H1 (cell line): Measurements from ENCODE around the gene TMCC1. TPM values are rescaled to one million over a fixed set of nuclear protein-coding genes. Genes with fewer than 3 reads are reported as not detected.

Source experiments
- BRCA1 ChIP-seq: IDR thresholded peaks from 2 replicates; pipeline ENCODE4 v1.6.1; 2012; ENCODE audit warnings: low read depth, low read length, improper control_type of control experiment
- CHD7 ChIP-seq: fragments of 300-600 bp; sonication (generic); IDR thresholded peaks from 2 replicates; pipeline ENCODE4 v1.7.1; 2012; ENCODE audit warnings: low read length, moderate library complexity, mild to moderate bottlenecking, inconsistent platforms; ENCODE audit not compliant: insufficient replicate concordance
- CTBP2 ChIP-seq: IDR thresholded peaks from 2 replicates; pipeline ENCODE4 v1.7.0; 2011; ENCODE audit warnings: borderline replicate concordance, mild to moderate bottlenecking, moderate library complexity, mixed read lengths, low read length; ENCODE audit not compliant: insufficient read depth, insufficient read length
- EP300 ChIP-seq, 2 experiments: IDR thresholded peaks; 1 replicate in 1 of 2; 2 replicates in 1 of 2; pipeline ENCODE4 v1.6.1; 2011 to 2012; ENCODE audit warnings: low read depth in 2 of 2, low read length in 2 of 2, mild to moderate bottlenecking in 2 of 2, borderline replicate concordance in 1 of 2, inconsistent platforms in 1 of 2, moderate library complexity in 1 of 2
- HDAC6 ChIP-seq: IDR thresholded peaks from one replicate; pipeline ENCODE4 v1.7.1; 2012; ENCODE audit warnings: low read depth, mild to moderate bottlenecking, inconsistent platforms, low read length, moderate library complexity
- JUND ChIP-seq: IDR thresholded peaks from 2 replicates; pipeline ENCODE4 v1.6.1; 2011; ENCODE audit warnings: mild to moderate bottlenecking, improper control_type of control experiment, low read length
- KDM1A ChIP-seq: fragments of 200-600, 300-600 bp; sonication (generic); IDR thresholded peaks from 2 replicates; pipeline ENCODE4 v1.7.1; 2016; ENCODE audit warnings: mild to moderate bottlenecking, low read length, borderline replicate concordance
- SIN3A ChIP-seq, 2 experiments: IDR thresholded peaks in 1 of 2; conservative IDR thresholded peaks in 1 of 2; 2 replicates each; pipeline ENCODE4 v1.6.1; 2011 to 2012; ENCODE audit warnings: low read length in 2 of 2, improper control_type of control experiment in 1 of 2, low read depth in 1 of 2, mild to moderate bottlenecking in 1 of 2
- SP1 ChIP-seq: IDR thresholded peaks from 2 replicates; pipeline ENCODE4 v1.6.1; 2011; ENCODE audit warnings: low read depth, low read length
- TAF1 ChIP-seq: IDR thresholded peaks from 2 replicates; pipeline ENCODE4 v1.6.1; 2011; ENCODE audit warnings: mild to moderate bottlenecking, low read depth, low read length
- TEAD4 ChIP-seq: IDR thresholded peaks from 2 replicates; pipeline ENCODE4 v1.6.1; 2012; ENCODE audit warnings: low read depth, low read length, inconsistent platforms, mixed read lengths
- polyA plus RNA-seq, 7 experiments: library from polyadenylated mRNA; depleted of rRNA in 3 of 7; stranded (reverse) in 5 of 7; unstranded in 2 of 7; fragments of >200 nt in 5 of 7; fragments of 200-250 nt in 2 of 7; gene quantifications; 1 replicate in 5 of 7; 2 replicates in 1 of 7; 4 replicates in 1 of 7; pipeline versions ENCODE4 v1.2.1 to v1.2.3, GENCODE V29; 2011 to 2013; ENCODE audit warnings: missing spikeins in 2 of 7, mixed read lengths in 2 of 7
- total RNA-seq: library from RNA; stranded (reverse); fragmentation: NEBNext Ultra II Directional; extraction: Animal tissue kit (Norgen Biotek cat#: 25700); gene quantifications from 2 replicates; pipeline ENCODE4 v1.2.1, GENCODE V29; 2021

The TMCC1 gene
- total and polyA plus RNA-seq, 2 of the 8 experiments (the other 6 are each of a cell fraction or from before 2014, with no cell fraction given) = 10.4 to 27.1 TPM

GRCh38 chr3:129840707-129841360 is 52.7 kb downstream of the TMCC1 start (continued):
- TF ChIP-seq CHD7 (no peak), TAF1 (no peak), BRCA1 (no peak), SP1 (no peak), EP300 (IDR thresholded peaks at IDR 0.05; ENCODE audit: borderline replicate concordance in 1 of 2, low read depth in 2 of 2, low read length in 2 of 2) (no peak), TEAD4 (no peak), JUND (no peak), KDM1A (no peak), CTBP2 (no peak), SIN3A (conservative IDR thresholded peaks at IDR 0.05 in 1 of 2, IDR thresholded peaks at IDR 0.05 in 1 of 2; ENCODE audit: low read depth in 1 of 2, low read length in 2 of 2) (no peak), HDAC6 (no peak)
